Measurements from ENCODE around the gene FHOD3. TPM values are rescaled to one million over a fixed set of nuclear protein-coding genes. Genes with fewer than 3 reads are reported as not detected.
"Not testable (repeated sequence)": the region's sequence is repeated elsewhere in the genome, so short reads cannot be mapped to it uniquely, and the experiment has no call there.

FHOD3 gene
- total RNA-seq, 1 donor from 2014 or later = 8.9 TPM

GRCh38 chr18:36711813-36712444 is 414.4 kb downstream of the FHOD3 start:
- no peak for TF ChIP-seq CTCF (IDR thresholded peaks at IDR 0.05)
- no peak for DNase-seq (ENCODE audit: low spot score)
- Mint-ChIP-seq H3K9me3 (ENCODE audit: low read depth) (no peaks in the 10 kb centered on the region), H3K36me3 (ENCODE audit: low read depth) (peaks cover 3% of the 10 kb centered on the region), H3K27me3 (ENCODE audit: low read depth) (no peaks in the 10 kb centered on the region), H3K27ac (ENCODE audit: unreplicated experiment) (no peak overlapping the region), H3K4me3 (ENCODE audit: unreplicated experiment) (no peak overlapping the region), H3K4me1 (ENCODE audit: low read depth) (no peaks in the 10 kb centered on the region)

GRCh38 chr18:36714476-36714875 is 417.0 kb downstream of the FHOD3 start:
- Mint-ChIP-seq H3K27ac (ENCODE audit: unreplicated experiment) (no peak overlapping the region), H3K9me3 (ENCODE audit: low read depth) (no peaks in the 10 kb centered on the region), H3K36me3 (ENCODE audit: low read depth) (peaks cover 3% of the 10 kb centered on the region), H3K27me3 (ENCODE audit: low read depth) (no peaks in the 10 kb centered on the region), H3K4me1 (ENCODE audit: low read depth) (no peaks in the 10 kb centered on the region), H3K4me3 (ENCODE audit: unreplicated experiment) (no peak overlapping the region)
- TF ChIP-seq CTCF (IDR thresholded peaks at IDR 0.05) = no peak
- DNase-seq (ENCODE audit: low spot score) = no peak

- no peak overlapping the region for H3K27ac Mint-ChIP-seq (ENCODE audit: unreplicated experiment)
- no peaks in the 10 kb centered on the region for H3K4me1 Mint-ChIP-seq (ENCODE audit: low read depth)
- DNase-seq (ENCODE audit: low spot score) = no peak
- TF ChIP-seq CTCF (IDR thresholded peaks at IDR 0.05) = no peak
- no peaks in the 10 kb centered on the region for H3K9me3 Mint-ChIP-seq (ENCODE audit: low read depth)
- H3K4me3 Mint-ChIP-seq (ENCODE audit: unreplicated experiment) = no peak overlapping the region
- H3K36me3 Mint-ChIP-seq (ENCODE audit: low read depth) = peaks cover 2% of the 10 kb centered on the region
- no peaks in the 10 kb centered on the region for H3K27me3 Mint-ChIP-seq (ENCODE audit: low read depth)
Measured at GRCh38 chr18:36717422-36718110, 420.1 kb downstream of the FHOD3 start.

GRCh38 chr18:36718705-36719328 is 421.3 kb downstream of the FHOD3 start:
- no peak for DNase-seq (ENCODE audit: low spot score)
- no peaks in the 10 kb centered on the region for H3K4me1 Mint-ChIP-seq (ENCODE audit: low read depth)
- H3K9me3 Mint-ChIP-seq (ENCODE audit: low read depth) = no peaks in the 10 kb centered on the region
- no peak overlapping the region for H3K4me3 Mint-ChIP-seq (ENCODE audit: unreplicated experiment)
- H3K27me3 Mint-ChIP-seq (ENCODE audit: low read depth) = peaks cover 1% of the 10 kb centered on the region
- no peaks in the 10 kb centered on the region for H3K36me3 Mint-ChIP-seq (ENCODE audit: low read depth)
- H3K27ac Mint-ChIP-seq (ENCODE audit: unreplicated experiment) = no peak overlapping the region
- TF ChIP-seq CTCF (IDR thresholded peaks at IDR 0.05) = no peak

- no peaks in the 10 kb centered on the region for H3K4me1 Mint-ChIP-seq (ENCODE audit: low read depth)
- H3K27me3 Mint-ChIP-seq (ENCODE audit: low read depth) = peaks cover 2% of the 10 kb centered on the region
- no peak for DNase-seq (ENCODE audit: low spot score)
- no peaks in the 10 kb centered on the region for H3K9me3 Mint-ChIP-seq (ENCODE audit: low read depth)
- H3K4me3 Mint-ChIP-seq (ENCODE audit: unreplicated experiment) = no peak overlapping the region
- no peak for TF ChIP-seq CTCF (IDR thresholded peaks at IDR 0.05)
- no peak overlapping the region for H3K27ac Mint-ChIP-seq (ENCODE audit: unreplicated experiment)
- H3K36me3 Mint-ChIP-seq (ENCODE audit: low read depth) = no peaks in the 10 kb centered on the region
Measured at GRCh38 chr18:36719630-36720029, 422.1 kb downstream of the FHOD3 start.

GRCh38 chr18:36721351-36721750 is 423.8 kb downstream of the FHOD3 start:
- not testable (repeated sequence) for H3K27me3 Mint-ChIP-seq (ENCODE audit: low read depth); H3K36me3 Mint-ChIP-seq (ENCODE audit: low read depth); DNase-seq (ENCODE audit: low spot score); H3K27ac Mint-ChIP-seq (ENCODE audit: unreplicated experiment); H3K4me3 Mint-ChIP-seq (ENCODE audit: unreplicated experiment); H3K4me1 Mint-ChIP-seq (ENCODE audit: low read depth); H3K9me3 Mint-ChIP-seq (ENCODE audit: low read depth)

All from chondrocyte (in vitro differentiated cells).